Subcutaneous abdominal adipose tissue (tissue), 5 donors: ENCODE results near the gene IPO13.

ENCODE experiments used
- H3K27ac ChIP-seq: one replicate; pipeline ENCODE4 v1.7.0; 2013; ENCODE audit warnings: low read depth, mild to moderate bottlenecking, inconsistent platforms, low read length, moderate library complexity
- H3K27me3 ChIP-seq, 5 donors: one replicate each; pipeline ENCODE4 v1.7.0; 2013; ENCODE audit warnings: low read length in 5 of 5, inconsistent platforms in 1 of 5; ENCODE audit not compliant: control insufficient read depth in 5 of 5, insufficient read depth in 4 of 5
- H3K36me3 ChIP-seq, 5 donors: one replicate each; pipeline ENCODE4 v1.7.0; 2013; ENCODE audit warnings: low read length in 5 of 5; ENCODE audit not compliant: control insufficient read depth in 5 of 5, insufficient read depth in 5 of 5
- H3K4me1 ChIP-seq, 5 donors: one replicate each; pipeline ENCODE4 v1.7.0; 2013; ENCODE audit warnings: low read length in 5 of 5, mild to moderate bottlenecking in 3 of 5, moderate library complexity in 1 of 5; ENCODE audit not compliant: control insufficient read depth in 5 of 5, insufficient read depth in 5 of 5
- H3K4me3 ChIP-seq, 5 donors: one replicate each; pipeline ENCODE4 v1.7.0; 2013; ENCODE audit warnings: low read length in 5 of 5, low read depth in 1 of 5
- H3K9ac ChIP-seq, 5 donors: one replicate each; pipeline ENCODE4 v1.7.0; 2013; ENCODE audit warnings: low read length in 5 of 5, mild to moderate bottlenecking in 4 of 5, moderate library complexity in 3 of 5
- H3K9me3 ChIP-seq, 5 donors: one replicate each; pipeline ENCODE4 v1.7.0; 2013; ENCODE audit warnings: low read length in 5 of 5; ENCODE audit not compliant: control insufficient read depth in 5 of 5
- donor health status: healthy.
- donor health status: healthy.
- donor health status: healthy.
- donor health status: healthy.
- donor health status: healthy.

Gene IPO13

GRCh38 chr1:44016041-44016889, 69.5 kb downstream of the IPO13 start:
- Histone ChIP-seq H3K9me3 (no peaks in the 10 kb centered on the region), H3K36me3 (no peaks in the 10 kb centered on the region), H3K4me3 (no peak overlapping the region), H3K4me1 (no peaks in the 10 kb centered on the region), H3K27ac (no peak overlapping the region), H3K9ac (no peak overlapping the region), H3K27me3 (peaks cover 0 to 13% (median 4%) of the 10 kb centered on the region in 5 donors)

- Histone ChIP-seq H3K36me3 (no peaks in the 10 kb centered on the region), H3K4me1 (no peaks in the 10 kb centered on the region), H3K4me3 (no peak overlapping the region), H3K9ac (no peak overlapping the region), H3K27me3 (peaks cover 0 to 13% (median 4%) of the 10 kb centered on the region in 5 donors), H3K27ac (no peak overlapping the region), H3K9me3 (no peaks in the 10 kb centered on the region)
Observed at GRCh38 chr1:44016890-44017400, 70.2 kb downstream of the IPO13 start.
